IMR-90 (cell line): ENCODE measurements around the gene MAPK11. TPM values are rescaled to one million over a fixed set of nuclear protein-coding genes. Genes with fewer than 3 reads are reported as not detected.

ENCODE experiments used
- ATAC-seq: fragments of 200-7000 bp; cut with Tn5 transposase; 2 replicates; pipeline ENCODE4 v1.9.1; 2020; ENCODE audit warnings: low read depth, mild to moderate bottlenecking, moderate library complexity
- BruUV-seq: library from RNA; stranded (reverse); fragments of 400-500 nt; replicated peaks from 2 replicates; lab custom pipeline; 2021; lab: Mats Ljungman, UMichigan
- CTCF ChIA-PET: fragments of 300-600 bp; formaldehyde crosslinking; extraction: SDS; loops from one replicate; lab custom pipeline; 2021; ENCODE audit warnings: antibody characterized with exemption; lab: Yijun Ruan, JAX
- POLR2A ChIA-PET: fragments of 300-600 bp; sonication (Branson Sonifier 250); formaldehyde crosslinking; loops from one replicate; lab custom pipeline; 2022; ENCODE audit warnings: antibody characterized with exemption; ENCODE audit not compliant: unreplicated experiment; lab: Charles Lee
- DNase-seq: peaks from one replicate; pipeline ENCODE4 v3.0.0; 2013
- H2AFZ ChIP-seq: replicated peaks from 2 replicates; pipeline ENCODE3; 2013; ENCODE audit warnings: low read length, mild to moderate bottlenecking; ENCODE audit not compliant: poor library complexity
- H2AK5ac ChIP-seq: 2 replicates; pipeline ENCODE4 v1.6.1; 2013; ENCODE audit warnings: low read depth, low read length, inconsistent platforms
- H2AK9ac ChIP-seq: replicated peaks from 2 replicates; pipeline ENCODE3; 2013; ENCODE audit warnings: mild to moderate bottlenecking, low read depth, low read length, moderate library complexity; ENCODE audit not compliant: poor library complexity
- H2BK120ac ChIP-seq: 2 replicates; pipeline ENCODE4 v1.6.1; 2013; ENCODE audit warnings: low read depth, low read length, inconsistent platforms
- H2BK15ac ChIP-seq: 3 replicates; pipeline ENCODE4 v1.6.1; 2013; ENCODE audit warnings: low read depth, low read length, inconsistent platforms
- H2BK20ac ChIP-seq: 2 replicates; pipeline ENCODE4 v1.6.1; 2013; ENCODE audit warnings: low read depth, mild to moderate bottlenecking, inconsistent platforms, low read length, moderate library complexity
- H2BK5ac ChIP-seq: 2 replicates; pipeline ENCODE4 v1.6.1; 2013; ENCODE audit warnings: mild to moderate bottlenecking, low read depth, low read length, inconsistent platforms; ENCODE audit not compliant: poor library complexity, severe bottlenecking
- H3K14ac ChIP-seq: replicated peaks from 2 replicates; pipeline ENCODE4 v1.6.1; 2013; ENCODE audit warnings: low read depth, low read length, inconsistent platforms
- H3K18ac ChIP-seq: 2 replicates; pipeline ENCODE4 v1.6.1; 2013; ENCODE audit warnings: low read depth, low read length, control low read depth
- H3K23ac ChIP-seq: 2 replicates; pipeline ENCODE4 v1.6.1; 2013; ENCODE audit warnings: low read depth, low read length, inconsistent platforms
- H3K27ac ChIP-seq: 2 replicates; pipeline ENCODE4 v1.5.1; 2013; ENCODE audit warnings: mild to moderate bottlenecking, control low read depth, low read length; ENCODE audit not compliant: insufficient read depth
- H3K27me3 ChIP-seq: 2 replicates; pipeline ENCODE4 v1.6.1; 2013; ENCODE audit warnings: low read length; ENCODE audit not compliant: control insufficient read depth, insufficient read depth
- H3K36me3 ChIP-seq: 2 replicates; pipeline ENCODE4 v1.6.1; 2013; ENCODE audit warnings: low read length, mixed read lengths; ENCODE audit not compliant: control insufficient read depth, insufficient read depth
- H3K4ac ChIP-seq: 2 replicates; pipeline ENCODE4 v1.6.1; 2013; ENCODE audit warnings: low read depth, low read length, inconsistent platforms
- H3K4me1 ChIP-seq: 2 replicates; pipeline ENCODE4 v1.6.1; 2013; ENCODE audit warnings: low read length, mixed read lengths; ENCODE audit not compliant: control insufficient read depth, insufficient read depth
- H3K4me2 ChIP-seq: 2 replicates; pipeline ENCODE4 v1.6.1; 2013; ENCODE audit warnings: low read depth, mild to moderate bottlenecking, control low read depth, low read length, moderate library complexity
- H3K4me3 ChIP-seq: 2 replicates; pipeline ENCODE4 v1.5.1; 2013; ENCODE audit warnings: low read depth, mild to moderate bottlenecking, control low read depth, low read length, moderate library complexity; ENCODE audit not compliant: insufficient read depth
- H3K56ac ChIP-seq: 2 replicates; pipeline ENCODE4 v1.6.1; 2013; ENCODE audit warnings: low read length, inconsistent platforms; ENCODE audit not compliant: insufficient read depth; ENCODE audit errors: extremely low read depth
- H3K79me1 ChIP-seq, 2 experiments: 2 replicates each; pipeline ENCODE4 v1.6.1; 2013; ENCODE audit warnings: low read length in 2 of 2, inconsistent platforms in 1 of 2, low read depth in 1 of 2
- H3K9ac ChIP-seq: 2 replicates; pipeline ENCODE4 v1.6.1; 2013; ENCODE audit warnings: low read depth, low read length, control low read depth
- H3K9me1 ChIP-seq: 2 replicates; pipeline ENCODE4 v1.6.1; 2013; ENCODE audit warnings: low read length, inconsistent platforms; ENCODE audit not compliant: insufficient read depth
- H3K9me3 ChIP-seq: 2 replicates; pipeline ENCODE4 v1.6.1; 2013; ENCODE audit warnings: low read length; ENCODE audit not compliant: control insufficient read depth, insufficient read depth
- H4K20me1 ChIP-seq: 2 replicates; pipeline ENCODE4 v1.6.1; 2013; ENCODE audit warnings: low read length, inconsistent platforms; ENCODE audit not compliant: insufficient read depth
- H4K5ac ChIP-seq: 2 replicates; pipeline ENCODE4 v1.6.1; 2013; ENCODE audit warnings: mild to moderate bottlenecking, low read depth, low read length, control low read depth
- H4K8ac ChIP-seq, 2 experiments: 2 replicates each; pipeline ENCODE4 v1.6.1; 2013; ENCODE audit warnings: low read depth in 2 of 2, low read length in 2 of 2, control low read depth in 1 of 2, inconsistent platforms in 1 of 2
- H4K91ac ChIP-seq: 2 replicates; pipeline ENCODE4 v1.6.1; 2013; ENCODE audit warnings: low read depth, low read length, inconsistent platforms; ENCODE audit not compliant: insufficient read depth
- BHLHE40 ChIP-seq: fragments of 150-350 bp; IDR thresholded peaks from 2 replicates; pipeline ENCODE4 v1.6.1; 2016; ENCODE audit warnings: mild to moderate bottlenecking, low read depth, low read length
- CEBPB ChIP-seq: IDR thresholded peaks from 2 replicates; pipeline ENCODE4 v1.6.1; 2012; ENCODE audit warnings: low read depth, low read length, improper control_type of control experiment
- CHD1 ChIP-seq: IDR thresholded peaks from 2 replicates; pipeline ENCODE4 v1.6.1; 2012; ENCODE audit warnings: low read depth, low read length, improper control_type of control experiment
- FOS ChIP-seq: fragments of 150-350 bp; IDR thresholded peaks from 2 replicates; pipeline ENCODE4 v1.6.1; 2016; ENCODE audit warnings: low read depth, low read length
- MAFK ChIP-seq: IDR thresholded peaks from 2 replicates; pipeline ENCODE4 v1.6.1; 2012; ENCODE audit warnings: low read depth, low read length, improper control_type of control experiment
- MAZ ChIP-seq: IDR thresholded peaks from 2 replicates; pipeline ENCODE4 v1.6.1; 2012; ENCODE audit warnings: low read depth, mild to moderate bottlenecking, low read length, improper control_type of control experiment, moderate library complexity, borderline replicate concordance
- MXI1 ChIP-seq: IDR thresholded peaks from 2 replicates; pipeline ENCODE4 v1.6.1; 2012; ENCODE audit warnings: low read depth, mild to moderate bottlenecking, low read length, moderate library complexity, borderline replicate concordance
- NFE2L2 ChIP-seq: fragments of 150-350 bp; IDR thresholded peaks from 2 replicates; pipeline ENCODE4 v1.6.1; 2016; ENCODE audit warnings: low read depth, mild to moderate bottlenecking, low read length
- POLR2A ChIP-seq: IDR thresholded peaks from 2 replicates; pipeline ENCODE4 v1.6.1; 2012; ENCODE audit warnings: mild to moderate bottlenecking, low read depth, low read length
- RAD21 ChIP-seq: IDR thresholded peaks from 2 replicates; pipeline ENCODE4 v1.6.1; 2012; ENCODE audit warnings: low read length, improper control_type of control experiment
- RCOR1 ChIP-seq: IDR thresholded peaks from 2 replicates; pipeline ENCODE4 v1.6.1; 2012; ENCODE audit warnings: mild to moderate bottlenecking, low read length, improper control_type of control experiment; ENCODE audit not compliant: insufficient replicate concordance
- RFX5 ChIP-seq: IDR thresholded peaks from 2 replicates; pipeline ENCODE4 v1.8.0; 2012; ENCODE audit warnings: low read depth, mild to moderate bottlenecking, low read length, moderate library complexity
- SMC3 ChIP-seq: fragments of 150-350 bp; IDR thresholded peaks from 2 replicates; pipeline ENCODE4 v1.6.1; 2016; ENCODE audit warnings: low read depth, mild to moderate bottlenecking, antibody characterized with exemption, low read length, moderate library complexity
- WGBS, 2 experiments: methylation state at CpG; one replicate each; pipeline versions ENCODE4 v1.1.5 to v1.1.7; 2013; ENCODE audit warnings: missing lambda C conversion rate in 2 of 2; ENCODE audit not compliant: insufficient read length in 1 of 2; ENCODE audit errors: extremely low coverage in 2 of 2; 5-methylcytosine and 5-hydroxymethylcytosine counted together
- dilution Hi-C: fragments of 300-500 bp; cut with HindIII; formaldehyde crosslinking; loops from one replicate; pipeline ENCODE4 v1.14.3; 2018; ENCODE audit warnings: low sequenced_read_pairs; ENCODE audit not compliant: unreplicated experiment
- in situ Hi-C: fragments of 300-500 bp; cut with MboI; formaldehyde crosslinking; loops from 3 replicates; pipeline ENCODE4 v1.14.3; 2019; ENCODE audit warnings: low sequenced_read_pairs, inconsistent platforms, mixed read lengths
- intact Hi-C: fragments of 100-400 bp; cut with micrococcal nuclease; formaldehyde crosslinking; loops from 2 replicates; pipeline ENCODE4 v1.10.0; 2022
- polyA plus RNA-seq, 3 experiments: library from polyadenylated mRNA; depleted of rRNA; stranded (reverse); fragments of >200 nt; gene quantifications; 2 replicates each; pipeline ENCODE4 v1.2.3, GENCODE V29; 2012; ENCODE audit warnings: low replicate concordance in 1 of 3
- total RNA-seq: library from RNA; depleted of rRNA; stranded (reverse); fragments of >200 nt; gene quantifications from 2 replicates; pipeline ENCODE4 v1.2.3, GENCODE V29; 2012
- TF ChIP-seq, protein P1 (sequence below): fragments of 150-350 bp; IDR thresholded peaks from 2 replicates; pipeline ENCODE4 v1.6.1; 2017; ENCODE audit warnings: mild to moderate bottlenecking, antibody characterized with exemption, low read length, low read depth
- TF ChIP-seq, protein P2 (sequence below): fragments of 150-350 bp; IDR thresholded peaks from 2 replicates; pipeline ENCODE4 v1.6.1; 2016; ENCODE audit warnings: low read depth, mild to moderate bottlenecking, low read length, moderate library complexity, borderline replicate concordance
- TF ChIP-seq, protein P3 (sequence below): conservative IDR thresholded peaks from 2 replicates; pipeline ENCODE4 v1.5.1; 2012; ENCODE audit warnings: mild to moderate bottlenecking, low read depth, low read length, improper control_type of control experiment

The MAPK11 gene
- total and polyA plus RNA-seq, 2 of the 4 experiments (the other 2 are of a cell fraction) = 8.1 to 14.4 TPM

DNA sequence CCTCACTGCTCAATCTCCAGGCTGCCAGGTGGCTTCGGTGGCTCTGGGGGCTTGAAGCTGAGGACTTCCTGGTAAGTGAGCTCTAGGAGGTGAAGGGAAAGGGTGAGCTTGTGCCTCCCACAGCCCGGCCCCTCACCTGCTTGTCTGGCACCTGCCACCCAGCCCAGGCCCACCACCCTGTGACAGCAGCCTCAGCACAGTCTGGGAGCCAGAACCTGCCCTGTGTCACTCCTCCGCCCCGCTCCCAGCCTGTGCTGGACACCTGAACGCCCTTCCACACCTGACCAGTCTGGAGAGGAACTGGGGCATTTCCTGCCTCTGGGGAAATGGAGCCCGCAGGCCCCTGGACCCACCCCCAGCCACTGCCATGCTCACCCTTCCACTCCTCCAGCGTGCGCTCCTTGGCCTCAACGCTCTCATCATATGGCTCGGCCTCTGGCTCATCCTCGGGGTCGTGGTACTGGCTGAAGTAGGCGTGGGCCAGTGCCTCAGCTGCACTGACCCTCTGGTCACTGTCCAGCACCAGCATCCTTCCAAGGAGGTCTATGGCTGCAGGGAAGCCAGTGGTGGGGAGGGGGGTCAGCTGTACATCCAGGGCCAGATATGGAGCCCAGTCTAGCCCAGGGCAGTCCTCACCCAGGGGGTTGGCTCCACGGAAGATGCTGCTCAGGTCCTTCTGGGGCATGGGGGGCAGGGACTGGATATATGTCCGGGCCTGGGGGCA lies 5.1 kb downstream of the MAPK11 start:
- ChIA-PET POLR2A (no interaction called here), CTCF (no interaction called here)
- no peak overlapping the region for H3K4me2 ChIP-seq
- no peak overlapping the region for H2BK120ac ChIP-seq
- dilution Hi-C loops = no loop called here
- H3K36me3 ChIP-seq = no peaks in the 10 kb centered on the region
- peaks cover 6 to 13% of the 10 kb centered on the region in 2 experiments; a peak in 3 of 4 replicates for H3K79me1 ChIP-seq
- no peak overlapping the region for H4K5ac ChIP-seq
- no peak overlapping the region for H3K18ac ChIP-seq
- 94% methylated on average over 3 of the region's 15 CpGs; no CpG with 5 or more reads in 1 of the 2 experiments for WGBS, 2 experiments
- no peak overlapping the region for H2BK5ac ChIP-seq
- no peak overlapping the region for H3K4me3 ChIP-seq
- peak overlapping the region; percentile 35 for H2AFZ ChIP-seq
- intact Hi-C loops = no loop called here
- H3K56ac ChIP-seq = no peak overlapping the region
- no peak overlapping the region for H2AK5ac ChIP-seq
- H3K14ac ChIP-seq = no peak overlapping the region
- no peak for DNase-seq
- no peak overlapping the region for H4K8ac ChIP-seq
- ATAC-seq = no peak
- no peaks in the 10 kb centered on the region for H3K9me3 ChIP-seq
- H3K27me3 ChIP-seq = no peaks in the 10 kb centered on the region
- H4K91ac ChIP-seq = no peak overlapping the region
- H3K27ac ChIP-seq = no peak overlapping the region
- no peak overlapping the region for H2BK20ac ChIP-seq
- H4K20me1 ChIP-seq = peaks cover 12% of the 10 kb centered on the region
- no peak overlapping the region for H3K23ac ChIP-seq
- in situ Hi-C loops = no loop called here
- no peak overlapping the region for H2AK9ac ChIP-seq
- BruUV-seq = no TSS peak
- H3K4ac ChIP-seq = no peak overlapping the region
- H3K9ac ChIP-seq = no peak overlapping the region
- peaks cover 12% of the 10 kb centered on the region for H3K4me1 ChIP-seq
- no peak for TF ChIP-seq FOS
- no peak for TF ChIP-seq CHD1
- TF ChIP-seq RFX5 = no peak
- no peak for TF ChIP-seq POLR2A
- TF ChIP-seq SMC3 = no peak
- TF ChIP-seq, protein P1, sequence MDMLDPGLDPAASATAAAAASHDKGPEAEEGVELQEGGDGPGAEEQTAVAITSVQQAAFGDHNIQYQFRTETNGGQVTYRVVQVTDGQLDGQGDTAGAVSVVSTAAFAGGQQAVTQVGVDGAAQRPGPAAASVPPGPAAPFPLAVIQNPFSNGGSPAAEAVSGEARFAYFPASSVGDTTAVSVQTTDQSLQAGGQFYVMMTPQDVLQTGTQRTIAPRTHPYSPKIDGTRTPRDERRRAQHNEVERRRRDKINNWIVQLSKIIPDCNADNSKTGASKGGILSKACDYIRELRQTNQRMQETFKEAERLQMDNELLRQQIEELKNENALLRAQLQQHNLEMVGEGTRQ = no peak
- TF ChIP-seq BHLHE40 = no peak
- TF ChIP-seq MXI1 = no peak
- no peak for TF ChIP-seq MAZ
- TF ChIP-seq RCOR1 = no peak
- TF ChIP-seq CEBPB = no peak
- TF ChIP-seq, protein P2, sequence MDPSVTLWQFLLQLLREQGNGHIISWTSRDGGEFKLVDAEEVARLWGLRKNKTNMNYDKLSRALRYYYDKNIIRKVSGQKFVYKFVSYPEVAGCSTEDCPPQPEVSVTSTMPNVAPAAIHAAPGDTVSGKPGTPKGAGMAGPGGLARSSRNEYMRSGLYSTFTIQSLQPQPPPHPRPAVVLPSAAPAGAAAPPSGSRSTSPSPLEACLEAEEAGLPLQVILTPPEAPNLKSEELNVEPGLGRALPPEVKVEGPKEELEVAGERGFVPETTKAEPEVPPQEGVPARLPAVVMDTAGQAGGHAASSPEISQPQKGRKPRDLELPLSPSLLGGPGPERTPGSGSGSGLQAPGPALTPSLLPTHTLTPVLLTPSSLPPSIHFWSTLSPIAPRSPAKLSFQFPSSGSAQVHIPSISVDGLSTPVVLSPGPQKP = no peak
- TF ChIP-seq, protein P3, sequence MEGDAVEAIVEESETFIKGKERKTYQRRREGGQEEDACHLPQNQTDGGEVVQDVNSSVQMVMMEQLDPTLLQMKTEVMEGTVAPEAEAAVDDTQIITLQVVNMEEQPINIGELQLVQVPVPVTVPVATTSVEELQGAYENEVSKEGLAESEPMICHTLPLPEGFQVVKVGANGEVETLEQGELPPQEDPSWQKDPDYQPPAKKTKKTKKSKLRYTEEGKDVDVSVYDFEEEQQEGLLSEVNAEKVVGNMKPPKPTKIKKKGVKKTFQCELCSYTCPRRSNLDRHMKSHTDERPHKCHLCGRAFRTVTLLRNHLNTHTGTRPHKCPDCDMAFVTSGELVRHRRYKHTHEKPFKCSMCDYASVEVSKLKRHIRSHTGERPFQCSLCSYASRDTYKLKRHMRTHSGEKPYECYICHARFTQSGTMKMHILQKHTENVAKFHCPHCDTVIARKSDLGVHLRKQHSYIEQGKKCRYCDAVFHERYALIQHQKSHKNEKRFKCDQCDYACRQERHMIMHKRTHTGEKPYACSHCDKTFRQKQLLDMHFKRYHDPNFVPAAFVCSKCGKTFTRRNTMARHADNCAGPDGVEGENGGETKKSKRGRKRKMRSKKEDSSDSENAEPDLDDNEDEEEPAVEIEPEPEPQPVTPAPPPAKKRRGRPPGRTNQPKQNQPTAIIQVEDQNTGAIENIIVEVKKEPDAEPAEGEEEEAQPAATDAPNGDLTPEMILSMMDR = no peak
- TF ChIP-seq RAD21 = no peak
- no peak for TF ChIP-seq NFE2L2
- TF ChIP-seq MAFK = no peak
- H3K9me1 ChIP-seq = peaks cover 4% of the 10 kb centered on the region; the same call in 1 of the 2 replicates
- no peak overlapping the region for H2BK15ac ChIP-seq
